Ishikawa (cell line): ENCODE measurements around the gene NANP.

Experiments
- CEBPB ChIP-seq: IDR thresholded peaks from 2 replicates; pipeline ENCODE4 v1.6.1; 2012
- EGR1 ChIP-seq: IDR thresholded peaks from 2 replicates; pipeline ENCODE4 v1.6.1; 2012
- NFIC ChIP-seq: IDR thresholded peaks from 2 replicates; pipeline ENCODE4 v1.6.1; 2012
- TAF1 ChIP-seq: IDR thresholded peaks from 2 replicates; pipeline ENCODE4 v1.6.1; 2012; ENCODE audit warnings: low read depth, mild to moderate bottlenecking
- YY1 ChIP-seq: IDR thresholded peaks from 2 replicates; pipeline ENCODE4 v1.6.1; 2012; ENCODE audit warnings: low read depth
- TF ChIP-seq, protein P1 (sequence below): IDR thresholded peaks from 2 replicates; pipeline ENCODE4 v1.6.1; 2012; ENCODE audit warnings: low read depth, mild to moderate bottlenecking

DNA sequence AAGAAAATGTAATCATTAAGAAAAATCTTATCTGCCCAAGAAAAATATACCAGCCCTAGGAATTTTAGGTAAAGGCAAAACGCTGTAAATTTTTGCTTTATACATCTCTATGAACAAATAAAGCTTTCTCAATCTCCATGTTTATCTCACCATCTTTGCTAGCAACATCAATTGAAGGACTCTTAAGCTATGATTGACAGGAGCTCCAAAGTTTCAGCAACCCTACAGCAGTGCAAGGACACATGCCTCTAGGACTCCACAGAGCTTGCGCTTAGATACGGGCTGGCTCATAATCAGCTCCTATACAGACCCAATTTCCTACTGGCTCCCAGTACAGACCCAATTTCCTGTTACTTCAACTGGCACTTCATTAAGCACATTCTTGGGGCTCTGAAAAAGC is 4.3 kb downstream of the NANP start:
- TF ChIP-seq YY1 (no peak), NFIC (no peak), TAF1 (no peak), EGR1 (no peak), CEBPB (no peak)
- TF ChIP-seq, protein P1, sequence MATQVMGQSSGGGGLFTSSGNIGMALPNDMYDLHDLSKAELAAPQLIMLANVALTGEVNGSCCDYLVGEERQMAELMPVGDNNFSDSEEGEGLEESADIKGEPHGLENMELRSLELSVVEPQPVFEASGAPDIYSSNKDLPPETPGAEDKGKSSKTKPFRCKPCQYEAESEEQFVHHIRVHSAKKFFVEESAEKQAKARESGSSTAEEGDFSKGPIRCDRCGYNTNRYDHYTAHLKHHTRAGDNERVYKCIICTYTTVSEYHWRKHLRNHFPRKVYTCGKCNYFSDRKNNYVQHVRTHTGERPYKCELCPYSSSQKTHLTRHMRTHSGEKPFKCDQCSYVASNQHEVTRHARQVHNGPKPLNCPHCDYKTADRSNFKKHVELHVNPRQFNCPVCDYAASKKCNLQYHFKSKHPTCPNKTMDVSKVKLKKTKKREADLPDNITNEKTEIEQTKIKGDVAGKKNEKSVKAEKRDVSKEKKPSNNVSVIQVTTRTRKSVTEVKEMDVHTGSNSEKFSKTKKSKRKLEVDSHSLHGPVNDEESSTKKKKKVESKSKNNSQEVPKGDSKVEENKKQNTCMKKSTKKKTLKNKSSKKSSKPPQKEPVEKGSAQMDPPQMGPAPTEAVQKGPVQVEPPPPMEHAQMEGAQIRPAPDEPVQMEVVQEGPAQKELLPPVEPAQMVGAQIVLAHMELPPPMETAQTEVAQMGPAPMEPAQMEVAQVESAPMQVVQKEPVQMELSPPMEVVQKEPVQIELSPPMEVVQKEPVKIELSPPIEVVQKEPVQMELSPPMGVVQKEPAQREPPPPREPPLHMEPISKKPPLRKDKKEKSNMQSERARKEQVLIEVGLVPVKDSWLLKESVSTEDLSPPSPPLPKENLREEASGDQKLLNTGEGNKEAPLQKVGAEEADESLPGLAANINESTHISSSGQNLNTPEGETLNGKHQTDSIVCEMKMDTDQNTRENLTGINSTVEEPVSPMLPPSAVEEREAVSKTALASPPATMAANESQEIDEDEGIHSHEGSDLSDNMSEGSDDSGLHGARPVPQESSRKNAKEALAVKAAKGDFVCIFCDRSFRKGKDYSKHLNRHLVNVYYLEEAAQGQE = no peak
